ENCODE measurements around the gene TBC1D4. TPM values are rescaled to one million over a fixed set of nuclear protein-coding genes. Genes with fewer than 3 reads are reported as not detected.
A peak's percentile ranks its signal among the peaks of the same experiment; 100 is the strongest.

Gene TBC1D4
- total RNA-seq, 4 donors from 2014 or later = 31.0 to 91.3 (median 46.1) TPM

DNA sequence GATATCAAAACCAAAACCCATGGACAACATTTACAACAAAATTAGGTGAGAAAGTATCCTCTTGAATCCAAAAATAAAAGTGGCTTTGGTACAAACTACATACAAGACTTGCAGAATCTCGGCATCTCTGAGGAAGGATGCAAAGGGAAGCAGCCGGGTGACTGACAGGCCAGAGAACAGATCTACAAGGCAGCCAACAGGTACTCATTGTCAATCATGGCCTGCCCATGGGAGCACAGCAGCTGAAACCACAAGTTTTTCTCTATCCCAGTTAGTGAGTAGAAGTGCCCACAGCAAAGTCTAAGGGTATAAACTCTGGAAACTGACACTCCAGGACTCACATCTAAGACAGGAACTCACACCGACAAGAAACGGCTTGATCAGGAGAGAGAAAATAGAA lies 74.5 kb downstream of the TBC1D4 start:
- no peak overlapping the region for H3K4me3 ChIP-seq
- H3K36me3 ChIP-seq = no peaks in the 10 kb centered on the region
- no peak for TF ChIP-seq POLR2A (IDR thresholded peaks at IDR 0.05)
- no peak for TF ChIP-seq EP300 (IDR thresholded peaks at IDR 0.05; ENCODE audit: low read depth)
- TF ChIP-seq POLR2AphosphoS5 (IDR thresholded peaks at IDR 0.05) = no peak
- TF ChIP-seq, protein P1, sequence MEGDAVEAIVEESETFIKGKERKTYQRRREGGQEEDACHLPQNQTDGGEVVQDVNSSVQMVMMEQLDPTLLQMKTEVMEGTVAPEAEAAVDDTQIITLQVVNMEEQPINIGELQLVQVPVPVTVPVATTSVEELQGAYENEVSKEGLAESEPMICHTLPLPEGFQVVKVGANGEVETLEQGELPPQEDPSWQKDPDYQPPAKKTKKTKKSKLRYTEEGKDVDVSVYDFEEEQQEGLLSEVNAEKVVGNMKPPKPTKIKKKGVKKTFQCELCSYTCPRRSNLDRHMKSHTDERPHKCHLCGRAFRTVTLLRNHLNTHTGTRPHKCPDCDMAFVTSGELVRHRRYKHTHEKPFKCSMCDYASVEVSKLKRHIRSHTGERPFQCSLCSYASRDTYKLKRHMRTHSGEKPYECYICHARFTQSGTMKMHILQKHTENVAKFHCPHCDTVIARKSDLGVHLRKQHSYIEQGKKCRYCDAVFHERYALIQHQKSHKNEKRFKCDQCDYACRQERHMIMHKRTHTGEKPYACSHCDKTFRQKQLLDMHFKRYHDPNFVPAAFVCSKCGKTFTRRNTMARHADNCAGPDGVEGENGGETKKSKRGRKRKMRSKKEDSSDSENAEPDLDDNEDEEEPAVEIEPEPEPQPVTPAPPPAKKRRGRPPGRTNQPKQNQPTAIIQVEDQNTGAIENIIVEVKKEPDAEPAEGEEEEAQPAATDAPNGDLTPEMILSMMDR (IDR thresholded peaks at IDR 0.05) = no peak
- no peak for DNase-seq
- 94 to 96% methylated on average over 4 of the region's 4 CpGs for WGBS, 2 donors (ENCODE audit: low coverage in 1 of 2)
- H3K27me3 ChIP-seq = no peaks in the 10 kb centered on the region
- no peaks in the 10 kb centered on the region for H3K4me1 ChIP-seq
- intact Hi-C loops (cut with DNase I; ENCODE audit: low total_unique reads) = loop anchor here (5.0 kb wide), 1 partner anchor 835 kb away; no protein-coding TSS in a partner anchor
- in situ Hi-C loops (cut with MboI; ENCODE audit: low pct_ligation_motif_present in 1 of 4, low pct_unique_long_range_greater_than_20kb in 1 of 4, low sequenced_read_pairs in 3 of 4) = no loop called here
- no peak overlapping the region for H3K27ac ChIP-seq
- no peaks in the 10 kb centered on the region for H3K9me3 ChIP-seq

DNA sequence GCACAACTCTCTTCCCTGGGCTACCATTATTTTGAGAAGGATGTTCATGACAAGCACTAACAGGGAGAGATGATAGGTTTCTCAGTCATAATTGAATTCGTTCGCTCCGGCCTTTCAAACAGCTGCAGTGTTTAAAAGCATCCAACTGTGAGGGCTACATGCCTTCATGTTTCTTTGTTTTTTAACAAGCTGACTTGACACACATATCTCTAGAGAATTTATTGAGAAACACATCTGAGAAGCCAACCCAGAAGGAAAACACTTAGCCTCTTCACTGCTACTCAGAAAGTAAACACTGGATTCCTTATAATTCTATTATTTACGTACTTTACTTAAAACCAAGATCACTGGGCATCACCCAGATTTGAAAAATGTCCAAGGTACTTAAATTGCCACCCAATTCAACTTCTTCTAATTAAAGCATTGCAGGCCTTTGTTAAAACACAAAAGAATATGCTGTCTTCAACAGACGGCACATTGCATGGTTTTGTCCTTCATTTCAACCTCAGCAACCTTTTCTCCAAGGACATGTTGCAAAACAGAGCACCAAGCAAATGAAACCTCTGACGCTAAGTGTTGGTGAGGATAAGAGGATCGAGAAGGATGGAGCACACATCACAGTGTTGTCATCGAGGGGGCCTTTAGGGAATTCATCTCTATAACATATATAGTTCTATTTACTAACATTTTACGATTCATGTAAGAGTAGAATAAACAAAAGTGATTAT lies 75.8 kb downstream of the TBC1D4 start:
- peak overlapping the region in 1 of 4 donors; percentile 13 for H3K27ac ChIP-seq
- intact Hi-C loops (cut with DNase I; ENCODE audit: low total_unique reads) = loop anchor here (5.0 kb wide), 1 partner anchor 834 kb away; no protein-coding TSS in a partner anchor
- WGBS, 2 donors (ENCODE audit: low coverage in 1 of 2) = 75 to 82% methylated on average over 6 to 9 of the region's 9 CpGs

DNA sequence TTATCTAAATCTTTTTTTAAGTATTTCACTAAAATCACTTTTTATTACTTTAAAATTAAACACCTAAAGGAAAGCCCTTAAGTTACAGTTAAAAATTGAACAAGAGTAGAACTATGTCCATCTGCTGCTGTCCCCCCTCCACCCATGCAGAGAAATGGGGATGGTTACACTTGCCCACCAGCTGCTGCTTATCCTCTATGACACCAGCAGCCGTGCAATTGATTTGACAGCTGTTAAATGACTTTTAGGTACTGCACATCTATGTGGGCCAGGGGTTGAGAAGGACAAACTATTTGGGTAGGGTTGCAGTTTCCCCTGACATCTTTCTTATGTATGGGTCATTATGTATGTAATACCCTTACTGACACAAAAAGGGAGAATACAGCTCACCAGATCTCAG lies 77.2 kb downstream of the TBC1D4 start:
- H3K9me3 ChIP-seq = no peaks in the 10 kb centered on the region
- in situ Hi-C loops (cut with MboI; ENCODE audit: low pct_ligation_motif_present in 1 of 4, low pct_unique_long_range_greater_than_20kb in 1 of 4, low sequenced_read_pairs in 3 of 4) (no loop called here), intact Hi-C loops (cut with DNase I; ENCODE audit: low total_unique reads) (loop anchor here (5.0 kb wide), 1 partner anchor 832 kb away; no protein-coding TSS in a partner anchor)
- no peaks in the 10 kb centered on the region for H3K27me3 ChIP-seq
- TF ChIP-seq, protein P1 (IDR thresholded peaks at IDR 0.05) = no peak
- no peak for TF ChIP-seq EP300 (IDR thresholded peaks at IDR 0.05; ENCODE audit: low read depth)
- TF ChIP-seq POLR2A (IDR thresholded peaks at IDR 0.05) = no peak
- TF ChIP-seq POLR2AphosphoS5 (IDR thresholded peaks at IDR 0.05) = no peak
- WGBS, 2 donors (ENCODE audit: low coverage in 1 of 2) = 63 to 75% methylated on average over 1 of the region's 1 CpG
- H3K27ac ChIP-seq = no peak overlapping the region
- H3K4me3 ChIP-seq = no peak overlapping the region
- DNase-seq = no peak
- no peaks in the 10 kb centered on the region for H3K36me3 ChIP-seq
- no peaks in the 10 kb centered on the region for H3K4me1 ChIP-seq

More for the DNA sequence above, 75.8 kb downstream of the TBC1D4 start:
- Histone ChIP-seq H3K4me3 (no peak overlapping the region), H3K27me3 (no peaks in the 10 kb centered on the region), H3K9me3 (no peaks in the 10 kb centered on the region), H3K36me3 (no peaks in the 10 kb centered on the region), H3K4me1 (no peaks in the 10 kb centered on the region)
- DNase-seq = no peak
- TF ChIP-seq POLR2A (IDR thresholded peaks at IDR 0.05) (no peak), POLR2AphosphoS5 (IDR thresholded peaks at IDR 0.05) (peak in 1 of 3 donors; percentile 13), EP300 (IDR thresholded peaks at IDR 0.05; ENCODE audit: low read depth) (no peak)
- TF ChIP-seq, protein P1 (IDR thresholded peaks at IDR 0.05) = no peak
- in situ Hi-C loops (cut with MboI; ENCODE audit: low pct_ligation_motif_present in 1 of 4, low pct_unique_long_range_greater_than_20kb in 1 of 4, low sequenced_read_pairs in 3 of 4) = no loop called here

DNA sequence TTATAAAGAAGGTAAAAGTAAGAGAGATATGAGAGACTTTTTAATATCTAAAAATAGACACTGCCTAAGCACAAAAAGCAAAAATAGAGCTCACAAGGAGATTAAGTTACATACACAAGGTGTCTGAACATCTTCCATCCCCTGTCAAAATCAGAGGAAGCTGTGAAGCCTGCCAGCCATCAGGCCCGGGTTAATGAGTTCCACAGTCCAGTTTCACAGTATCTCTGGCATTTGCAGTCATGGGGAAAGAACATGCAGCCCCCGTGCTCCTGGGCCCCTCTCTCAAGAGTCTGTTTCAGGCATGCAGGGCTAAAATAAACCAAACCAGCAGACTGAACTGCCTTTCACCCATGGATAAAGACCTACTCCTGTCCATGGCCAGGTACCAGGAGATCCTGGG lies 79.2 kb downstream of the TBC1D4 start:
- no peak overlapping the region for H3K27ac ChIP-seq
- DNase-seq = no peak
- TF ChIP-seq POLR2AphosphoS5 (IDR thresholded peaks at IDR 0.05) (no peak), POLR2A (IDR thresholded peaks at IDR 0.05) (no peak), EP300 (IDR thresholded peaks at IDR 0.05; ENCODE audit: low read depth) (no peak)
- TF ChIP-seq, protein P1 (IDR thresholded peaks at IDR 0.05) = no peak
- H3K9me3 ChIP-seq = no peaks in the 10 kb centered on the region
- H3K36me3 ChIP-seq = no peaks in the 10 kb centered on the region
- WGBS, 2 donors (ENCODE audit: low coverage in 1 of 2) = 47% methylated on average over 2 of the region's 2 CpGs; no CpG with 5 or more reads in 1 of the 2 donors
- H3K4me3 ChIP-seq = no peak overlapping the region
- no peaks in the 10 kb centered on the region for H3K27me3 ChIP-seq
- in situ Hi-C loops (cut with MboI; ENCODE audit: low pct_ligation_motif_present in 1 of 4, low pct_unique_long_range_greater_than_20kb in 1 of 4, low sequenced_read_pairs in 3 of 4) = no loop called here
- intact Hi-C loops (cut with DNase I; ENCODE audit: low total_unique reads) = no loop called here
- no peaks in the 10 kb centered on the region for H3K4me1 ChIP-seq
